Neuron (in vitro differentiated cells): ENCODE results near the gene PTPRG.

Source experiments
- H2AFZ ChIP-seq: one replicate; pipeline ENCODE4 v1.6.1; 2013; ENCODE audit warnings: low read depth, mild to moderate bottlenecking, inconsistent platforms, low read length, moderate library complexity
- H3K27me3 ChIP-seq: one replicate; pipeline ENCODE4 v1.6.1; 2013; ENCODE audit warnings: low read length; ENCODE audit not compliant: insufficient read depth
- H3K36me3 ChIP-seq: one replicate; pipeline ENCODE4 v1.6.1; 2013; ENCODE audit warnings: low read length; ENCODE audit not compliant: insufficient read depth
- H3K4me1 ChIP-seq: one replicate; pipeline ENCODE4 v1.6.1; 2013; ENCODE audit warnings: low read length; ENCODE audit not compliant: insufficient read depth
- H3K4me3 ChIP-seq: 2 replicates; pipeline ENCODE4 v1.5.1; 2013; ENCODE audit warnings: mild to moderate bottlenecking, low read length, moderate library complexity
- H3K9me3 ChIP-seq: one replicate; pipeline ENCODE4 v1.6.1; 2013; ENCODE audit warnings: low read length

Gene PTPRG

GRCh38 chr3:61935814-61936213 lies 374.4 kb downstream of the PTPRG start:
- H3K36me3 ChIP-seq: no peaks in the 10 kb centered on the region
- peaks cover 6% of the 10 kb centered on the region for H3K9me3 ChIP-seq
- no peak overlapping the region for H3K4me3 ChIP-seq
- H3K27me3 ChIP-seq: no peaks in the 10 kb centered on the region
- H2AFZ ChIP-seq: no peak overlapping the region
- H3K4me1 ChIP-seq: peaks cover 4% of the 10 kb centered on the region

GRCh38 chr3:61936344-61936937 lies 375.1 kb downstream of the PTPRG start:
- no peaks in the 10 kb centered on the region for H3K36me3 ChIP-seq
- peaks cover 6% of the 10 kb centered on the region for H3K9me3 ChIP-seq
- no peak overlapping the region for H3K4me3 ChIP-seq
- peaks cover 4% of the 10 kb centered on the region for H3K4me1 ChIP-seq
- H3K27me3 ChIP-seq: no peaks in the 10 kb centered on the region
- no peak overlapping the region for H2AFZ ChIP-seq

- no peak overlapping the region for H3K4me3 ChIP-seq
- H3K9me3 ChIP-seq: peaks cover 6% of the 10 kb centered on the region
- H2AFZ ChIP-seq: no peak overlapping the region
- H3K4me1 ChIP-seq: peaks cover under 1% of the 10 kb centered on the region
- no peaks in the 10 kb centered on the region for H3K36me3 ChIP-seq
- no peaks in the 10 kb centered on the region for H3K27me3 ChIP-seq
Measured at GRCh38 chr3:61937477-61937876, 376.1 kb downstream of the PTPRG start.

GRCh38 chr3:61938878-61939549 lies 377.6 kb downstream of the PTPRG start:
- H2AFZ ChIP-seq: no peak overlapping the region
- no peaks in the 10 kb centered on the region for H3K36me3 ChIP-seq
- H3K9me3 ChIP-seq: peaks cover 6% of the 10 kb centered on the region
- no peaks in the 10 kb centered on the region for H3K27me3 ChIP-seq
- H3K4me1 ChIP-seq: no peaks in the 10 kb centered on the region
- H3K4me3 ChIP-seq: no peak overlapping the region

GRCh38 chr3:61940236-61940635 lies 378.9 kb downstream of the PTPRG start:
- no peak overlapping the region for H2AFZ ChIP-seq
- peaks cover under 1% of the 10 kb centered on the region for H3K9me3 ChIP-seq
- H3K36me3 ChIP-seq: no peaks in the 10 kb centered on the region
- H3K4me3 ChIP-seq: no peak overlapping the region
- H3K27me3 ChIP-seq: no peaks in the 10 kb centered on the region
- H3K4me1 ChIP-seq: no peaks in the 10 kb centered on the region

- H3K36me3 ChIP-seq: no peaks in the 10 kb centered on the region
- no peak overlapping the region for H2AFZ ChIP-seq
- H3K27me3 ChIP-seq: no peaks in the 10 kb centered on the region
- H3K4me1 ChIP-seq: peaks cover 18% of the 10 kb centered on the region
- no peak overlapping the region for H3K4me3 ChIP-seq
- no peaks in the 10 kb centered on the region for H3K9me3 ChIP-seq
Measured at GRCh38 chr3:61943975-61944374, 382.6 kb downstream of the PTPRG start.

- Histone ChIP-seq H3K36me3 (no peaks in the 10 kb centered on the region), H3K4me3 (no peak overlapping the region), H3K27me3 (no peaks in the 10 kb centered on the region), H2AFZ (no peak overlapping the region), H3K4me1 (peaks cover 18% of the 10 kb centered on the region), H3K9me3 (no peaks in the 10 kb centered on the region)
Measured at GRCh38 chr3:61944726-61945125, 383.4 kb downstream of the PTPRG start.

GRCh38 chr3:61945657-61946056 lies 384.3 kb downstream of the PTPRG start:
- H3K27me3 ChIP-seq: no peaks in the 10 kb centered on the region
- H3K4me3 ChIP-seq: no peak overlapping the region
- no peaks in the 10 kb centered on the region for H3K9me3 ChIP-seq
- H3K36me3 ChIP-seq: no peaks in the 10 kb centered on the region
- peaks cover 18% of the 10 kb centered on the region for H3K4me1 ChIP-seq
- no peak overlapping the region for H2AFZ ChIP-seq

- no peaks in the 10 kb centered on the region for H3K36me3 ChIP-seq
- no peaks in the 10 kb centered on the region for H3K27me3 ChIP-seq
- no peak overlapping the region for H3K4me3 ChIP-seq
- H3K4me1 ChIP-seq: peaks cover 18% of the 10 kb centered on the region
- no peaks in the 10 kb centered on the region for H3K9me3 ChIP-seq
- no peak overlapping the region for H2AFZ ChIP-seq
Measured at GRCh38 chr3:61946570-61947324, 385.4 kb downstream of the PTPRG start.

- Histone ChIP-seq H3K4me1 (peaks cover 21% of the 10 kb centered on the region), H2AFZ (no peak overlapping the region), H3K9me3 (no peaks in the 10 kb centered on the region), H3K4me3 (no peak overlapping the region), H3K27me3 (no peaks in the 10 kb centered on the region), H3K36me3 (no peaks in the 10 kb centered on the region)
Measured at GRCh38 chr3:61947456-61947855, 386.1 kb downstream of the PTPRG start.

GRCh38 chr3:61948699-61949305 lies 387.4 kb downstream of the PTPRG start:
- no peak overlapping the region for H3K4me3 ChIP-seq
- peaks cover 21% of the 10 kb centered on the region for H3K4me1 ChIP-seq
- H3K36me3 ChIP-seq: no peaks in the 10 kb centered on the region
- H2AFZ ChIP-seq: no peak overlapping the region
- H3K27me3 ChIP-seq: no peaks in the 10 kb centered on the region
- H3K9me3 ChIP-seq: no peaks in the 10 kb centered on the region

- H3K4me3 ChIP-seq: no peak overlapping the region
- peaks cover 3% of the 10 kb centered on the region for H3K4me1 ChIP-seq
- no peaks in the 10 kb centered on the region for H3K27me3 ChIP-seq
- H3K36me3 ChIP-seq: no peaks in the 10 kb centered on the region
- no peaks in the 10 kb centered on the region for H3K9me3 ChIP-seq
- H2AFZ ChIP-seq: no peak overlapping the region
Measured at GRCh38 chr3:61954097-61954540, 392.7 kb downstream of the PTPRG start.

- no peak overlapping the region for H3K4me3 ChIP-seq
- no peaks in the 10 kb centered on the region for H3K27me3 ChIP-seq
- no peaks in the 10 kb centered on the region for H3K36me3 ChIP-seq
- H3K9me3 ChIP-seq: no peaks in the 10 kb centered on the region
- H2AFZ ChIP-seq: no peak overlapping the region
- peaks cover 3% of the 10 kb centered on the region for H3K4me1 ChIP-seq
Measured at GRCh38 chr3:61955483-61955882, 394.1 kb downstream of the PTPRG start.
